Right forelimb (tissue), 1 donor: ENCODE measurements around the gene EID2B.

ENCODE experiments used
- DNase-seq: peaks from one replicate; pipeline ENCODE4 v3.0.0-alpha.2; 2018

Gene EID2B

GRCh38 chr19:39531834-39532232, 819 bp downstream of the EID2B start:
- DNase-seq, result no peak

GRCh38 chr19:39525205-39525604, 7.4 kb downstream of the EID2B start:
- DNase-seq, result no peak

DNA sequence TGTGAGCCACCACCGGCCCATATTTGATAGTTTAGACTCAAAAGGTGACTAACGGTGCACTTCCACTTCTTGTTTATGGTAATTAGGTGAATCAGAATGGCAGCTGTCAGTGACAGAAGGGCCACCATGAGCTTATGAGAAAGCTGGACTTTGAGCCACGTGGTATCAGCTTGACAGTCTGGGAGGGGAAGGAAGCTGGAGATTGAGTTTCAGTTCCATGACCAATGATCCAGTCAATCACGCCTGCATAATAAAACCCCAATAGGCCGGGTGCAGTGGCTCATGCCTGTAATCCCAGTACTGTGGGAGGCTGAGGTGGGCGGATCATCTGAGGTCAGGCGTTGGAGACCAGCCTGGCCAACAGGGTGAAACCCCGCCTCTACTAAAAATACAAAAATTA, 8.2 kb downstream of the EID2B start:
- DNase-seq, result no peak

GRCh38 chr19:39520541-39521484, 11.8 kb downstream of the EID2B start:
- DNase-seq, result no peak

DNA sequence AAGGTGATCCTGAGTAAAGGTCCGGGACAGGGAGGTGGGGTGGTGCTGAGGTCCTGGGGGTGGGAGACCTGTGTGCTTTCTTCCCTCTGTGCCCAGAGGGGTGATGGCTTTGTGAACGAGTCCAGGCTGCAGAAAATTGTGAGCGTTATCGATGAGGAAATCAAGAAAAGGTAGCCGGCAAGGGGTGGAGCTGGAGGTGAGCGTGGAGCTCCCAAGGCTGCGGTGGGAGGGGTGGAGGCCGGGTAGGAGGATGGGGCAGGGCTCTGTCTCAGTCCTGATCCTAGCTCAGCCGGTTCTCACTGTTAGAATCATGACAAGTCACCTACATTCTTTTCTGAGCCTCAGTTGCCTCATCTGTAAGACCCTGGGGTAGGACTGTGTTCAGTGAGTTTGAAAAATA, 13.7 kb downstream of the EID2B start:
- DNase-seq, result no peak

- DNase-seq, result no peak
Measured at GRCh38 chr19:39518458-39518857, 14.2 kb downstream of the EID2B start.

DNA sequence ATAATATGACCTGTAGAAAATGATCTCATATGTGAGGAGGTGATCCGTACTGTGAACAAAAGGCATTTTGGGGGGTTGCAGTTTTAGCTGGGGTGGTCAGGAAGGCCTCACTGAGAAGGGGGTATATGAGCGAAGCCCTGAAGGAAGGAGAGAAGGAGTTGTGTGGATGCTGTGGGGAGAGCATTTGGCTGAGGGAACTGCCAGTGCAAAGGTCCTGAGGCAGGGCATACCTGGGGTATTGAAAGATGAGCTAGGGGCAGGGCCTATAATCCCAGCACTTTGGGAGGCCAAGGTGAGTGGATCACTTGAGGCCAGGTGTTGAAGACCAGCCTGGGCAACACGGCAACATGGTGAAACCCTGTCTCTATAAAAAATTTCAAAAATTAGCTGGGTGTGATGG, 15.2 kb downstream of the EID2B start:
- DNase-seq, result no peak

DNA sequence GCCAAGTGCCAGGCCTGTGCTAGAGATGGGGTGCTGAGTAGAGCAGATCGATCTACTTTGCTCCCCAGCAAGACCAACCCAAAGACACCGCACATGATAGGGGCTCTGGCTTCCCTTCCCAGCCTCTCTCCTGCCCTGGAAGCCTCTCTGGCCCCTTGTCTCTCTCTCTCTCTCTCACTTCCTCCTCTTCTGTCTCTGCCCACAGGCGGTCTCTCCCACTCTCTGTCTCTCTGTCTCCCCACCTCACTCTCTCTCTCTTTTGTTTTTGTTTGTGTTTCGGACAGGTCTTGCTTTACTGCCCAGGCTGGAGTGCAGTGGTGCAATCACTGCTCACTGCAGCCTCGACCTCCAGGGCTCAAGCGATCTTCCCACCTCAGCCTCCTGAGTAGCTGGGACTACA, 16.4 kb downstream of the EID2B start:
- no peak for DNase-seq

DNA sequence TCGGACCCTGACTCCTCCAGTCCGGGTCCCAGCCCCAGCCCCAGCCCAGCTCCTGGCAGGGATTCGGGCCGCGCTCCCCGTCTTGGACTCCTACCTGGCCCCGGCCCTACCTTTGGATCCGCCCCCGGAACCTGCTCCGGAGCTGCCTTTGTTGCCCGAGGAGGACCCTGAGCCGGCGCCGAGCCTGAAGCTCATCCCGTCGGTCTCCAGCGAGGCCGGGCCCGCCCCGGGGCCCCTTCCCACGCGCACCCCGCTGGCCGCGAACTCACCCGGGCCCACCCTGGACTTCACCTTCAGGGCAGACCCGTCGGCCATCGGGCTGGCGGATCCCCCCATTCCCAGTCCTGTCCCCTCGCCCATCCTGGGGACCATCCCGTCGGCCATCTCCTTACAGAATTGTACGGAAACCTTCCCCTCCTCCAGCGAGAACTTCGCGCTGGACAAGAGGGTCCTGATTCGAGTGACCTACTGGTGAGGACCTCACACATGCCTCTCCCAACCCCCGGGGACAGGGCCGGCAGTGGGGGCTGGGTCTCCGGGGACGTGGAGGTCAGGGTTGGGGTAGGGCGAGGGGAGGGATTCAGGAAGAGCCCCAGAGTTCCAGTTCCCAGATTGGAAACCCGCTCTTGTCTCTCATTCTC, 17.0 kb downstream of the EID2B start:
- no peak for DNase-seq

GRCh38 chr19:39514840-39515550, 17.7 kb downstream of the EID2B start, which contains the start of gene SELENOV:
Gene SELENOV, plus strand, starts transcription at chr19:39515139. Its CDS starts 74 bp downstream, at chr19:39515213.
- peak; percentile 60 for DNase-seq

DNA sequence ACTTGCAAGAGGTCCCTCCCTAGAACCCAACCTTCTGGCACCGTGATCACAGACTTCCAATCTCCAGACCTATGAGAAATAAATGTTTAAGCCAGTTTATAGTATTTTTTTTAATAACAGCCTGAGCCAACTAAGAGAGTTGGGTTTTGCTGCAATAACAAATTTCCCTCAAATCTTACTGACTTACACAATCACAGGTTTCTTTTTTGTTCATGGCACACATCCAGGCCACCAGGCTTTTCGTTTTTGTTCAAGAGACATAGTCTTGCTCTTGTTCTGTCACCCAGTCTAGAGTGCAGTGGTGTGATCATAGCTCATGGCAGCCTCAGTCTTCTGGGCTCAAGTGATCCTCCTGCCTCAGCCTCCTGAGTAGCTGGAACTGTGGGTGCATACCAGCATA, 19.7 kb downstream of the EID2B start:
- no peak for DNase-seq

GRCh38 chr19:39509233-39509632, 23.4 kb downstream of the EID2B start:
- no peak for DNase-seq

- DNase-seq, result no peak
Measured at GRCh38 chr19:39508629-39509028, 24.0 kb downstream of the EID2B start.

DNA sequence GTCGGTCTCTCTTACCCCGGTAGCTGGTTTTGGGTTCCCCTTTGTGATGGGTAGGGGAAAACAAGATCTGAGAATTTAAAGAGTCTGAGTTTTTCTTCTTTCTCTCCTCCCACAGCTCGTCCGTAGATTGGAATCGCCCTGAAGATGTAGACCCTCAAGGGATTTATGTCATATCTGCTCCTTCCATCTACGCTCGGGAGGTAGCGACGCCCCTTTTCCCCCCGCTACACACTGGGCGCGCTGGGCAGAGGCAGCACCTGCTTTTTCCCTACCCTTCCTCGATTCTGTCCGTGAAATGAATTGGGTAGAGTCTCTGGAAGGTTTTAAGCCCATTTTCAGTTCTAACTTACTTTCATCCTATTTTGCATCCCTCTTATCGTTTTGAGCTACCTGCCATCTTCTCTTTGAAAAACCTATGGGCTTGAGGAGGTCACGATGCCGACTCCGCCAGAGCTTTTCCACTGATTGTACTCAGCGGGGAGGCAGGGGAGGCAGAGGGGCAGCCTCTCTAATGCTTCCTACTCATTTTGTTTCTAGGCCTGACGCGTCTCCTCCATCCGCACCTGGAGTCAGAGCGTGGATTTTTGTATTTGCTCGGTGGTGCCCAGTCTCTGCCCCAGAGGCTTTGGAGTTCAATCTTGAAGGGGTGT, 24.8 kb downstream of the EID2B start:
- no peak for DNase-seq

GRCh38 chr19:39506944-39507714, 25.5 kb downstream of the EID2B start:
- peak; percentile 71 for DNase-seq

- DNase-seq, result no peak
Measured at GRCh38 chr19:39506598-39506943, 26.1 kb downstream of the EID2B start.

GRCh38 chr19:39502640-39503417, 29.8 kb downstream of the EID2B start:
- DNase-seq, result peak; percentile 70

DNA sequence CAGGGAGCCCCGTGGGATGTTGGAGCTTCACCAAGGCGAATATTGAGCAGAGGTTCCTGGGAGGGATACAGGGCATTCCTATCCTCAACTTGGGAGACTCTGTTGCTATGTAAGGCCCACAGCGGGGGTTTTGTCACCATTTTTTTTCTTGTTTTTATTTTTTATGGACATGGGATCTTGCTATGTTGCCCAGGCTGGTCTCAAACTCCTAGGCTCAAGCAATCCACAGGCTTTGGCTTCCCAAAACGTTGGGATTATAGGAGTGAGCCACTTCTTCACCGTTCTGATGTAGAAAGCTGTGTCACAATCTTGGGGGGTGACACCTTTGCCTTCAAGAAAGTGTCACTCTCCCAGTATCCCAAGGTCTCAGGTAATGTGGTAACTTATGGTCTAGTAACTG, 31.3 kb downstream of the EID2B start:
- no peak for DNase-seq

GRCh38 chr19:39500543-39500942, 32.1 kb downstream of the EID2B start:
- DNase-seq, result no peak

DNA sequence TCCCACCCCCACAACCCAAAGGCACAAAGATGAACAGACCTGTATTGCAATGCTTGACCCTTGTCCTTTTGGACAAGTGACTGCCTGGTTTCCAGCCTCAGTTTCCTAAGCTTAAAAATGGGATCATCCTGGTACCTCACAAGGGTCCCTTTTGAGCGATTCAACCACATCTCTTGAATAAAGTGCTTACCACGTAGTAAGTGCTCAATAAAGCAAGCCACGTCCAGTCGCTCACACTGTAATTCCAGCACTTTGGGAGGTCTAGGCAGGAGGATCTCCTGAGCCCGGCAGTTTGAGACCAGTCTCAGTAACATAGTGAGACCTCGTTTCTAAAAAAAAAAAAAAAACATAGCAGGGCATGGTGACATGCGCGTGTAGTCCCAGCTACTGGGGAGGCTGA, 32.7 kb downstream of the EID2B start:
- DNase-seq, result no peak
